HG02885 (cell line): ENCODE results near the gene GLS2.
"Not testable (repeated sequence)": the region's sequence is repeated elsewhere in the genome, so short reads cannot be mapped to it uniquely, and the experiment has no call there.

Source experiments
- ATAC-seq: cut with Tn5 transposase; IDR thresholded peaks from one replicate; pipeline ENCODE4 v1.9.1; 2021; ENCODE audit warnings: mild to moderate bottlenecking; ENCODE audit not compliant: unreplicated experiment, poor library complexity

Gene GLS2

GRCh38 chr12:56488041-56488955, at the start of gene GLS2:
Gene GLS2, minus strand, starts transcription at chr12:56488161. Its CDS starts 43 bp downstream, at chr12:56488118.
- ATAC-seq, result peak; percentile 96

- ATAC-seq, result no peak
These were observed 49.6 kb upstream of the GLS2 start for GRCh38 chr12:56537546-56537945.

- ATAC-seq, result no peak
These were observed 42.6 kb upstream of the GLS2 start for GRCh38 chr12:56530390-56531055.

- no peak for ATAC-seq
These were observed 41.7 kb upstream of the GLS2 start for GRCh38 chr12:56529656-56530055.

GRCh38 chr12:56528846-56529245, 40.9 kb upstream of the GLS2 start:
- no peak for ATAC-seq

GRCh38 chr12:56522411-56523193, 34.6 kb upstream of the GLS2 start:
- no peak for ATAC-seq

- no peak for ATAC-seq
These were observed 33.8 kb upstream of the GLS2 start, which contains the start of gene RBMS2 for GRCh38 chr12:56521590-56522371. Gene RBMS2, plus strand, starts transcription at chr12:56521820. Its CDS starts 204 bp downstream, at chr12:56522024.

GRCh38 chr12:56521209-56521589, 33.2 kb upstream of the GLS2 start:
- ATAC-seq, result no peak

- no peak for ATAC-seq
These were observed 32.5 kb upstream of the GLS2 start for GRCh38 chr12:56520506-56520905.

- ATAC-seq, result no peak
These were observed 32.1 kb upstream of the GLS2 start for GRCh38 chr12:56520048-56520447.

GRCh38 chr12:56518570-56518969, 30.6 kb upstream of the GLS2 start:
- no peak for ATAC-seq

- no peak for ATAC-seq
These were observed 29.9 kb upstream of the GLS2 start for GRCh38 chr12:56517854-56518253.

GRCh38 chr12:56514014-56514318, 26.0 kb upstream of the GLS2 start:
- not testable (repeated sequence) for ATAC-seq

GRCh38 chr12:56510786-56511185, 22.8 kb upstream of the GLS2 start:
- no peak for ATAC-seq

GRCh38 chr12:56499879-56500278, 11.9 kb upstream of the GLS2 start:
- not testable (repeated sequence) for ATAC-seq

GRCh38 chr12:56499452-56499851, 11.5 kb upstream of the GLS2 start:
- not testable (repeated sequence) for ATAC-seq

GRCh38 chr12:56498126-56498902, 10.4 kb upstream of the GLS2 start:
- not testable (repeated sequence) for ATAC-seq

- not testable (repeated sequence) for ATAC-seq
These were observed 8.7 kb upstream of the GLS2 start for GRCh38 chr12:56496704-56497103.

- ATAC-seq, result not testable (repeated sequence)
These were observed 6.5 kb upstream of the GLS2 start for GRCh38 chr12:56494481-56494880.
